ENCODE results near the gene P2RX5.
"Not testable (repeated sequence)": the region's sequence is repeated elsewhere in the genome, so short reads cannot be mapped to it uniquely, and the experiment has no call there.

The P2RX5 gene

GRCh38 chr17:3712811-3713463 is 17.0 kb upstream of the P2RX5 start:
- no peak for DNase-seq (ENCODE audit: low read depth in 2 of 2)

- no peak for DNase-seq (ENCODE audit: low read depth in 2 of 2)
Measured at GRCh38 chr17:3710951-3711383, 15.0 kb upstream of the P2RX5 start.

GRCh38 chr17:3708366-3708765 is 12.4 kb upstream of the P2RX5 start:
- DNase-seq (ENCODE audit: low read depth in 2 of 2) = no peak

GRCh38 chr17:3705718-3705984 is 9.7 kb upstream of the P2RX5 start:
- not testable (repeated sequence) for DNase-seq (ENCODE audit: low read depth in 2 of 2)

- no peak for DNase-seq (ENCODE audit: low read depth in 2 of 2)
Measured at GRCh38 chr17:3704931-3705717, 9.2 kb upstream of the P2RX5 start.

GRCh38 chr17:3702041-3702539 is 6.1 kb upstream of the P2RX5 start:
- DNase-seq (ENCODE audit: low read depth in 2 of 2) = not testable (repeated sequence)

GRCh38 chr17:3699951-3700350 is 4.0 kb upstream of the P2RX5 start:
- no peak for DNase-seq (ENCODE audit: low read depth in 2 of 2)

GRCh38 chr17:3698139-3698538 is 2.2 kb upstream of the P2RX5 start:
- no peak for DNase-seq (ENCODE audit: low read depth in 2 of 2)

GRCh38 chr17:3697103-3697476 is 1.1 kb upstream of the P2RX5 start:
- DNase-seq (ENCODE audit: low read depth in 2 of 2) = no peak

- no peak for DNase-seq (ENCODE audit: low read depth in 2 of 2)
Measured at GRCh38 chr17:3695129-3695722, 729 bp downstream of the P2RX5 start.

GRCh38 chr17:3693829-3694231 is 2.1 kb downstream of the P2RX5 start:
- DNase-seq (ENCODE audit: low read depth in 2 of 2) = no peak

GRCh38 chr17:3693141-3693540 is 2.8 kb downstream of the P2RX5 start:
- DNase-seq (ENCODE audit: low read depth in 2 of 2) = no peak

GRCh38 chr17:3692346-3692745 is 3.6 kb downstream of the P2RX5 start:
- no peak for DNase-seq (ENCODE audit: low read depth in 2 of 2)

GRCh38 chr17:3691617-3692067 is 4.3 kb downstream of the P2RX5 start:
- no peak for DNase-seq (ENCODE audit: low read depth in 2 of 2)

GRCh38 chr17:3690094-3690715 is 5.8 kb downstream of the P2RX5 start:
- no peak for DNase-seq (ENCODE audit: low read depth in 2 of 2)

- DNase-seq (ENCODE audit: low read depth in 2 of 2) = no peak
Measured at GRCh38 chr17:3689262-3690093, 6.5 kb downstream of the P2RX5 start.

- DNase-seq (ENCODE audit: low read depth in 2 of 2) = no peak
Measured at GRCh38 chr17:3688852-3689261, 7.1 kb downstream of the P2RX5 start.

- DNase-seq (ENCODE audit: low read depth in 2 of 2) = no peak
Measured at GRCh38 chr17:3688027-3688553, 7.9 kb downstream of the P2RX5 start.

- DNase-seq (ENCODE audit: low read depth in 2 of 2) = no peak
Measured at GRCh38 chr17:3685174-3685573, 10.8 kb downstream of the P2RX5 start.

- no peak for DNase-seq (ENCODE audit: low read depth in 2 of 2)
Measured at GRCh38 chr17:3683054-3683511, 12.9 kb downstream of the P2RX5 start.

GRCh38 chr17:3682033-3682432 is 13.9 kb downstream of the P2RX5 start:
- DNase-seq (ENCODE audit: low read depth in 2 of 2) = no peak
